ENCODE measurements around the gene CDHR2. TPM values are rescaled to one million over a fixed set of nuclear protein-coding genes. Genes with fewer than 3 reads are reported as not detected.
"Not testable (repeated sequence)": the region's sequence is repeated elsewhere in the genome, so short reads cannot be mapped to it uniquely, and the experiment has no call there.

The CDHR2 gene
- total RNA-seq, 4 donors from 2014 or later = under 0.01 to 0.35 (median 0.09) TPM; not detected in 1

- Histone ChIP-seq H3K36me3 (no peaks in the 10 kb centered on the region), H3K27ac (no peak overlapping the region), H3K27me3 (no peaks in the 10 kb centered on the region), H3K4me3 (no peak overlapping the region), H3K4me1 (no peaks in the 10 kb centered on the region), H3K9me3 (no peaks in the 10 kb centered on the region)
- TF ChIP-seq CTCF (IDR thresholded peaks at IDR 0.05) (no peak), POLR2A (IDR thresholded peaks at IDR 0.05) (no peak)
- intact Hi-C loops (cut with DNase I; ENCODE audit: low total_unique reads) = no loop called here
- no peak for DNase-seq
Measured at GRCh38 chr5:176550275-176550831, 1.2 kb downstream of the CDHR2 start.

GRCh38 chr5:176550937-176551336 is 1.8 kb downstream of the CDHR2 start:
- H3K36me3 ChIP-seq; intact Hi-C loops (cut with DNase I; ENCODE audit: low total_unique reads); H3K27me3 ChIP-seq; H3K4me3 ChIP-seq; H3K9me3 ChIP-seq; H3K27ac ChIP-seq; DNase-seq; H3K4me1 ChIP-seq: not testable (repeated sequence)

GRCh38 chr5:176552332-176552869 is 3.3 kb downstream of the CDHR2 start:
- Histone ChIP-seq H3K9me3 (no peaks in the 10 kb centered on the region), H3K36me3 (no peaks in the 10 kb centered on the region), H3K27ac (no peak overlapping the region), H3K4me1 (no peaks in the 10 kb centered on the region), H3K27me3 (no peaks in the 10 kb centered on the region), H3K4me3 (no peak overlapping the region)
- intact Hi-C loops (cut with DNase I; ENCODE audit: low total_unique reads) = no loop called here
- no peak for DNase-seq
- TF ChIP-seq CTCF (IDR thresholded peaks at IDR 0.05) = no peak
- no peak for TF ChIP-seq POLR2A (IDR thresholded peaks at IDR 0.05)

- no peaks in the 10 kb centered on the region for H3K36me3 ChIP-seq
- TF ChIP-seq POLR2A (IDR thresholded peaks at IDR 0.05) = no peak
- no peak for TF ChIP-seq CTCF (IDR thresholded peaks at IDR 0.05)
- intact Hi-C loops (cut with DNase I; ENCODE audit: low total_unique reads) = no loop called here
- no peaks in the 10 kb centered on the region for H3K27me3 ChIP-seq
- no peak overlapping the region for H3K4me3 ChIP-seq
- H3K27ac ChIP-seq = no peak overlapping the region
- no peaks in the 10 kb centered on the region for H3K9me3 ChIP-seq
- no peak for DNase-seq
- H3K4me1 ChIP-seq = no peaks in the 10 kb centered on the region
Measured at GRCh38 chr5:176553260-176554085, 4.3 kb downstream of the CDHR2 start.

GRCh38 chr5:176557846-176558245 is 8.7 kb downstream of the CDHR2 start:
- no peaks in the 10 kb centered on the region for H3K9me3 ChIP-seq
- TF ChIP-seq CTCF (IDR thresholded peaks at IDR 0.05) (no peak), POLR2A (IDR thresholded peaks at IDR 0.05) (no peak)
- no peak overlapping the region for H3K4me3 ChIP-seq
- H3K36me3 ChIP-seq = no peaks in the 10 kb centered on the region
- H3K4me1 ChIP-seq = no peaks in the 10 kb centered on the region
- no peak overlapping the region for H3K27ac ChIP-seq
- intact Hi-C loops (cut with DNase I; ENCODE audit: low total_unique reads) = no loop called here
- no peaks in the 10 kb centered on the region for H3K27me3 ChIP-seq
- DNase-seq = no peak

All from uterus (tissue), 4 donors.